Measurements from ENCODE around the gene PGF. TPM values are rescaled to one million over a fixed set of nuclear protein-coding genes. Genes with fewer than 3 reads are reported as not detected.
A peak's percentile ranks its signal among the peaks of the same experiment; 100 is the strongest.

PGF gene
- total and polyA plus RNA-seq, 2 of the 13 experiments (the other 11 are each of a cell fraction or from before 2014, with no cell fraction given) = 10.7 to 27.5 TPM

- TF ChIP-seq KDM2A (CRISPR knock-in tag; IDR thresholded peaks at IDR 0.05; ENCODE audit: borderline replicate concordance, low read depth) (peak; percentile 26; the same call in 1 of the 2 replicates), ZNF331 (CRISPR knock-in tag; IDR thresholded peaks at IDR 0.05) (0 out of 2 replicates have a peak, but pooled peaks have one; percentile 43), CTCF (CRISPR knock-in tag; IDR thresholded peaks at IDR 0.05) (peak; percentile 31), CCAR2 (optimal IDR thresholded peaks at IDR 0.05; ENCODE audit: low read depth, low read length) (no peak), GABPB1 (CRISPR knock-in tag; IDR thresholded peaks at IDR 0.05) (peak; percentile 23; the same call in 1 of the 2 replicates), ZNF574 (CRISPR knock-in tag; IDR thresholded peaks at IDR 0.05) (peak; percentile 25; the same call in 1 of the 2 replicates), RAD21 (CRISPR knock-in tag; IDR thresholded peaks at IDR 0.05) (no peak), ZNF784 (CRISPR knock-in tag; IDR thresholded peaks at IDR 0.05; ENCODE audit: borderline replicate concordance) (no peak), BCL3 (CRISPR knock-in tag; IDR thresholded peaks at IDR 0.05) (no peak), STAG1 (CRISPR knock-in tag; IDR thresholded peaks at IDR 0.05) (peak; percentile 44), ZNF800 (CRISPR knock-in tag; IDR thresholded peaks at IDR 0.05) (0 out of 2 replicates have a peak, but pooled peaks have one; percentile 49)
Observed at GRCh38 chr14:74979442-74980397, 24.3 kb upstream of the PGF start (continued).
